Occipital lobe (tissue), 2 donors: ENCODE data around the gene SUPT5H. TPM values are rescaled to one million over a fixed set of nuclear protein-coding genes. Genes with fewer than 3 reads are reported as not detected.
A peak's percentile ranks its signal among the peaks of the same experiment; 100 is the strongest.

Source experiments
- DNase-seq: peaks from one replicate; lab custom pipeline; 2025; lab: John Stamatoyannopoulos, UW
- total RNA-seq: library from RNA; depleted of rRNA; stranded (reverse); fragments of >200 nt; gene quantifications from one replicate; pipeline ENCODE4 v1.2.3, GENCODE V29; 2014

Gene SUPT5H
- total RNA-seq, 1 donor from 2014 or later: 47.9 TPM

- DNase-seq: no peak
Measured at GRCh38 chr19:39496063-39496462, 50.7 kb downstream of the SUPT5H start.

GRCh38 chr19:39497701-39497995 lies 52.3 kb downstream of the SUPT5H start:
- no peak for DNase-seq

DNA sequence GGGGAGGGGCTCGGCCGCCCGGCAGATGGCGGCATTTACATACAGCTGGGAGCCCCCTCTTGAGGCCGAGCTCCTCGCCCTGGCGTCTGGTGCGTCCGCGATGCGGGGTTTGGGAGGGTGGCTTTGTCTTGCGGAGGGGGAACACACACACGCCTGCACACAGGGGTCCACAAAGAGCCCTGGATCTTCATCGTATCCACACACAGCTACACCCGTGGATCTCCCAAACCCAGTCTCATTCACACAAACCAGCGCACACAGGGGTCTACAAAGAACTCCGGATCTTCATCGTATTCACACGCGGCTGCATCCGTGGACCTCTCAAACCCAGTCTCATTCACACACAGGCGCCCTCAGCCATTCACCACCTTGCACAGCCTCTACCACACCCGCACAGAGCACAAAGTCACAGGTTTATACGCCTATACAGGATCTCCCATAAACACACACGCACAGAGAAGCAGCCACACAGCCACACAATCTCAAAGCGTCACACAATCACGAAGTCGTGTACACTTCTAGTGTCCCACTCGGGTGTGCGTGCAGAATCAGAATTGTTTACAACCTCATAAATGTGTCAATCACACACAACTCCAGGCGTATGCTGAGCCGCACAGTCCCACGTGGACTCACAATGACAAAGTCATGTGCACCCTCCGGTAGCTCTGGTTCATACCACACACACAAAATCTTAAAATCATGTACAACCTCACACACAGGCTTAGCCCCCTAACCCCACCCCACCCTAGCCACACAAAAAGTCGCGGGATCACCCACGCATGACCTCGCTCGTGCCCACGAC lies 52.8 kb downstream of the SUPT5H start:
- no peak for DNase-seq

- no peak for DNase-seq
Measured at GRCh38 chr19:39498798-39499642, 53.6 kb downstream of the SUPT5H start, which contains the start of gene DLL3. Gene DLL3 (plus strand): TSS chr19:39498947. CDS start chr19:39498975, 28 bp downstream.

DNA sequence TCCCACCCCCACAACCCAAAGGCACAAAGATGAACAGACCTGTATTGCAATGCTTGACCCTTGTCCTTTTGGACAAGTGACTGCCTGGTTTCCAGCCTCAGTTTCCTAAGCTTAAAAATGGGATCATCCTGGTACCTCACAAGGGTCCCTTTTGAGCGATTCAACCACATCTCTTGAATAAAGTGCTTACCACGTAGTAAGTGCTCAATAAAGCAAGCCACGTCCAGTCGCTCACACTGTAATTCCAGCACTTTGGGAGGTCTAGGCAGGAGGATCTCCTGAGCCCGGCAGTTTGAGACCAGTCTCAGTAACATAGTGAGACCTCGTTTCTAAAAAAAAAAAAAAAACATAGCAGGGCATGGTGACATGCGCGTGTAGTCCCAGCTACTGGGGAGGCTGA lies 54.5 kb downstream of the SUPT5H start:
- no peak for DNase-seq

DNA sequence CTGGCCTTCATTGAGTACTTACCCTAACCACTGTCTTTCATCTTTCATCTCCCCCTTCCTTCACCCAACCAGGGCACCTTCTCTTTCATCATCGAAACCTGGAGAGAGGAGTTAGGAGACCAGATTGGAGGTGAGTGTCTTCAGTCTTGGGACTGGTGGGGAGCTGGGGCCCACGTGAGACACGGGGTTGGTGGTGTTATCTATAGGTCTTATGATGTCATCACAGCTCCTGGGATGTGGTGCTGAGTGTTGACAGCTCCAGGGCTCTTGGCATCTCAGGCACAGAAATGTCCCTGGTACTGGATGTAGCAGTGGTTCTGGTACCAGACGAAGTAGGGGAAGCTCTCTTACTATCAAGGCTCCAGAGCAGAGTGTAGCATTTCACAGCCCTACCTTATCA lies 55.2 kb downstream of the SUPT5H start:
- no peak for DNase-seq

- DNase-seq: no peak
Measured at GRCh38 chr19:39501340-39501739, 56.0 kb downstream of the SUPT5H start.

DNA sequence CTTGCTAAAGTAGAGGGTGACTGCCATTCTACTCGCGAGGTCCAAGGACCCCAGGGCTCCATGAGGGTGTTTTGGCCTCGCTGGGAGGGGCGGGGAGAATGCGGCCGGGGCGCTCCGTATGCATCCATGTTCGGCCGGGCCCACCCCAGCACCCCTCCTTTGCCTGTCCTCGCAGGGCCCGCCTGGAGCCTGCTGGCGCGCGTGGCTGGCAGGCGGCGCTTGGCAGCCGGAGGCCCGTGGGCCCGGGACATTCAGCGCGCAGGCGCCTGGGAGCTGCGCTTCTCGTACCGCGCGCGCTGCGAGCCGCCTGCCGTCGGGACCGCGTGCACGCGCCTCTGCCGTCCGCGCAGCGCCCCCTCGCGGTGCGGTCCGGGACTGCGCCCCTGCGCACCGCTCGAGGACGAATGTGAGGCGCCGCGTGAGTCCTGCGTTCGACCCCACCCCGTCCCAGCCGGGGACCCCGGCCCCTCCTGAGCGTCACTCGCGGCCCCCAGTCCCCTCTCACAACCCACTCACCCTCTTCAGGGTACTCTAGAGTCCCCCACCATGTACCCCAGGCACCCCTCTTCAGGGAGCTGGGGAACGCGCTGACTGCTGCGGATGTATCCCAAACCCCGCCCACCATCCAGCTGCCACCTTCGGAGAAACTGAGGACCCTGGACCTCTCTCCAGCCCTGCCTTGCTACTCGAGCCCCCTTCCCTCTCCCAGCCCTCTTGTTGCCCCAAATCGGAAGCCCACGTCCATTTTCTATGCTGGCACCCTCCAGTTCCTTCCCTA lies 57.4 kb downstream of the SUPT5H start:
- DNase-seq: no peak

DNA sequence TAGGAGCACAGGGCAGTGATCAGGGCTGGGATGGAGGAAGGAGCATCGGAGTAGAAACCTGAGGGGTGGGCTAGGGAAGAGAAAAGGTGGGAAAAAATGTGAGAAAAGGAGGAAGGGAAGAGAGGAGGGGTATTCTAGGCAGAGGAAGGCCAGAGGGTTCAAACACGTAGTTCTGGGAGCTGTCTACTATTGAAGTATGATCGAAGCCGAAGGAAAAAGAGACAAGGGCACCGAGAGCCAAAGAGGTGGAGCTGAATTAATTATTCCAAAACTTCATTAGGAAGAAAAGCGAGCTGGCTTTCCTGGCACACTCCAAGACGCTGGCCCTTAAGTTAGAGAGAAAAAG lies 61.2 kb downstream of the SUPT5H start:
- no peak for DNase-seq

DNA sequence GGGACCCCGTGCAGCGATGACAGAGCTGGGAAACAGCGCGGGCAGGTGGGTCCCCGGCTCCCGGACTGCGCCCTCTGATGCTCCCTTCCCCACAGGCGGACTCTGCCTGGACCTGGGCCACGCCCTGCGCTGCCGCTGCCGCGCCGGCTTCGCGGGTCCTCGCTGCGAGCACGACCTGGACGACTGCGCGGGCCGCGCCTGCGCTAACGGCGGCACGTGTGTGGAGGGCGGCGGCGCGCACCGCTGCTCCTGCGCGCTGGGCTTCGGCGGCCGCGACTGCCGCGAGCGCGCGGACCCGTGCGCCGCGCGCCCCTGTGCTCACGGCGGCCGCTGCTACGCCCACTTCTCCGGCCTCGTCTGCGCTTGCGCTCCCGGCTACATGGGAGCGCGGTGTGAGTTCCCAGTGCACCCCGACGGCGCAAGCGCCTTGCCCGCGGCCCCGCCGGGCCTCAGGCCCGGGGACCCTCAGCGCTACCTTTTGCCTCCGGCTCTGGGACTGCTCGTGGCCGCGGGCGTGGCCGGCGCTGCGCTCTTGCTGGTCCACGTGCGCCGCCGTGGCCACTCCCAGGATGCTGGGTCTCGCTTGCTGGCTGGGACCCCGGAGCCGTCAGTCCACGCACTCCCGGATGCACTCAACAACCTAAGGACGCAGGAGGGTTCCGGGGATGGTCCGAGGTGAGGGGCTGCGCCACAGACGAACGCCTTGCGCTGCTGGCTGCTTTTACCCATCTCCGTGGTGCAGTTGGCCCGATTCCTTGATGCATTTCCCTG lies 61.7 kb downstream of the SUPT5H start:
- DNase-seq: peak; percentile 30

GRCh38 chr19:39507715-39508364 lies 62.5 kb downstream of the SUPT5H start:
- DNase-seq: no peak

GRCh38 chr19:39508629-39509028 lies 63.2 kb downstream of the SUPT5H start:
- DNase-seq: no peak

- no peak for DNase-seq
Measured at GRCh38 chr19:39509233-39509632, 63.9 kb downstream of the SUPT5H start.

GRCh38 chr19:39512988-39513387 lies 67.6 kb downstream of the SUPT5H start:
- DNase-seq: no peak

DNA sequence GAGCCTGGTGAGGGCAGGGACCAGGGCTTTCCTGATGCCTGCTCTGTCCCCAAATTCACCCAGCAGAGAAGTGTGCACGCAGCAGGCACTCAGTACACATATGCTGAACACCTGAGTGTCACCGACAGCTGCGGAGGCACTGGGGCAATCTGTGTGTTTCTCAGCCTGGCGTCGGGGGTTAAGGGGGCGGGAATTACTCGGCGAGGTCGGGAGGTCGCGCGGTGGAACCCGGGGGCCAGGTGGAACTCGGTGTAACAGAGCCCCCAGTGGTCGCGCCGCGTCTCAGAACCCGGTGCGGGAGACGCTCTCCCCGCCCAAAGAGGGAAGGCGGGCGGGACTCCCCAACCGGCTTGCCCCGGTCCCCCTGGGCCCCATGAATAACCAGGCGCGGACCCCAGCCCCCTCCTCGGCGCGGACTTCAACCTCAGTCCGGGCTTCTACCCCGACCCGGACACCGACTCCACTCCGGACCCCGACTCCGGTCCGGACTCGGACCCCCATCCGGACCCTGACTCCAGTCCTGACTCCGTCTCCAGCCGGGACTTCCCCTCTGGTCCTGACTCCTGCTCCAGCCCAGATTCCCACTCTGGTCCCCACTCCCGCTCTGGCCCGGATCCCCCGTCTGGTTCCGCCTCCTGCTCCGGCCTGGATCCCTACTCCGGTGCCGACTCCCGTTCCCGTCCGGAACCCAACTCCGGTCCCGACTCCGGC lies 69.6 kb downstream of the SUPT5H start, which contains the start of gene SELENOV:
SELENOV (plus strand) TSS at position 300 of the 711 bp plus-strand sequence; CDS start at position 374, 74 bp downstream.
- DNase-seq: no peak

- no peak for DNase-seq
Measured at GRCh38 chr19:39515551-39516191, 70.3 kb downstream of the SUPT5H start.

DNA sequence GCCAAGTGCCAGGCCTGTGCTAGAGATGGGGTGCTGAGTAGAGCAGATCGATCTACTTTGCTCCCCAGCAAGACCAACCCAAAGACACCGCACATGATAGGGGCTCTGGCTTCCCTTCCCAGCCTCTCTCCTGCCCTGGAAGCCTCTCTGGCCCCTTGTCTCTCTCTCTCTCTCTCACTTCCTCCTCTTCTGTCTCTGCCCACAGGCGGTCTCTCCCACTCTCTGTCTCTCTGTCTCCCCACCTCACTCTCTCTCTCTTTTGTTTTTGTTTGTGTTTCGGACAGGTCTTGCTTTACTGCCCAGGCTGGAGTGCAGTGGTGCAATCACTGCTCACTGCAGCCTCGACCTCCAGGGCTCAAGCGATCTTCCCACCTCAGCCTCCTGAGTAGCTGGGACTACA lies 70.9 kb downstream of the SUPT5H start:
- DNase-seq: no peak

- no peak for DNase-seq
Measured at GRCh38 chr19:39517432-39517831, 72.0 kb downstream of the SUPT5H start.

- DNase-seq: no peak
Measured at GRCh38 chr19:39518458-39518857, 73.1 kb downstream of the SUPT5H start.
